ENCODE data around the gene PTPN20.
"Not testable (repeated sequence)": the region's sequence is repeated elsewhere in the genome, so short reads cannot be mapped to it uniquely, and the experiment has no call there.

GRCh38 chr10:46903874-46904273 lies 7.4 kb upstream of the PTPN20 start:
- TF ChIP-seq CTCF (IDR thresholded peaks at IDR 0.05; ENCODE audit: borderline replicate concordance, extremely low read depth, low read length, poor library complexity, severe bottlenecking); EZH2 (IDR thresholded peaks at IDR 0.05; ENCODE audit: borderline replicate concordance, low read depth, low read length, severe bottlenecking): not testable (repeated sequence)
